Colon (tissue), 2 donors: ENCODE measurements around the gene KCNH6.

ENCODE experiments used
- FAIRE-seq: peaks from 2 replicates; lab custom pipeline; 2012; peaks lifted over from hg19 to GRCh38; lab: Jason Lieb, UNC
- donor health status: control.
- donor health status: control.

Gene KCNH6

DNA sequence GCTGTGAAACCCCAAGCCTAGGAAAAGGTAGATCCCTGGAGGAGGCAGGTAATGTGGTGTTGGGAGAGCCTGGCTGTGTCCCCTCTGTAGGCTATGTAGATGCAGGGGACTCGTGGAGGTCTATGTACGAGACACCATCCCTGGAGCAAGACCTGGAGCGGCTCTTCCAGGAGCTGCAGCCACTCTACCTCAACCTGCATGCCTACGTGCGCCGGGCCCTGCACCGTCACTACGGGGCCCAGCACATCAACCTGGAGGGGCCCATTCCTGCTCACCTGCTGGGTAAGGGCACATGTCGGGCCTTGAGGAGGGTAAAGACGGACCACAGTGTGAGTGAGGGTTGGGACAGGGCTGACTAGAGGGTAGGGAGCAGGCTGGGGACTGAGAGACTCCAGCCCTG lies 34.3 kb upstream of the KCNH6 start:
- FAIRE-seq, result no peak

DNA sequence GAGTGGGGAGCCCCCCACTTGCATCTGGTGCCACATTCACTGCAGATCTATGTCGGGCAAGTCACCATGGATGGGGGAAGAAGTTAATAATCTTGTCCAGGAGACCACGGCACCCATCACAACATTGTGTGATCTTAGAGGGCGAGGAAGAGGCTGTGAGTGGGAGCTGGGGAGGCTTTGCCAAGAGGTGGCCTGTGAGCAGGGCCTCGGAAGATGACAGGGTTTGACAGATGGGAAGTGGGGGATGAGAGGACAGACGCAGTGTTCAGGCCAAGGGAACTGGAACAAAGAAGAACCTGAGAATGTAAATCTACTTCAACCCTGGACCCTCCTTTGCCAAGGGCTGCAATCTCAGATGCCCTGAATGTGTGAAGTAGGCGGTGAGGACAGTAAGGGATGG lies 33.9 kb upstream of the KCNH6 start:
- no peak for FAIRE-seq

DNA sequence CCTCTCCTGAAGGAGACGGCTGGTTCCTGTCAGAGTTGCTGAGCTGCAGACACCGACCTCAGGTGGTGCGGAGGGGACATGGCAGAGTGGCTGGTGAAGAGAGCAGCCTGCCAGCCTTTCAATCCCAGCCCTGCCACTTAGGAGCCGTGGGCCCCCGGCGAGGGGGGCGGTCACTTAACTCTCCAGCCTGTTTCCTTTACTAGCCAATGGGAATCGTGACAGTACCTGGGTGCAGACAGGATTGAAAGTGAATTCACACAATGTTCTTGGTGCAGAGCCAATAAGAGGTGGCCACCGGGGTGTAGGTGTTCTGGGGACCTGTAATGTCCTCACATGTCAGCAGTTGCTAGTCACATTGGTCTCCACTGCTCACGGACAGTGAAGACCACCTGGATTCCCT lies 32.8 kb upstream of the KCNH6 start:
- FAIRE-seq, result no peak

DNA sequence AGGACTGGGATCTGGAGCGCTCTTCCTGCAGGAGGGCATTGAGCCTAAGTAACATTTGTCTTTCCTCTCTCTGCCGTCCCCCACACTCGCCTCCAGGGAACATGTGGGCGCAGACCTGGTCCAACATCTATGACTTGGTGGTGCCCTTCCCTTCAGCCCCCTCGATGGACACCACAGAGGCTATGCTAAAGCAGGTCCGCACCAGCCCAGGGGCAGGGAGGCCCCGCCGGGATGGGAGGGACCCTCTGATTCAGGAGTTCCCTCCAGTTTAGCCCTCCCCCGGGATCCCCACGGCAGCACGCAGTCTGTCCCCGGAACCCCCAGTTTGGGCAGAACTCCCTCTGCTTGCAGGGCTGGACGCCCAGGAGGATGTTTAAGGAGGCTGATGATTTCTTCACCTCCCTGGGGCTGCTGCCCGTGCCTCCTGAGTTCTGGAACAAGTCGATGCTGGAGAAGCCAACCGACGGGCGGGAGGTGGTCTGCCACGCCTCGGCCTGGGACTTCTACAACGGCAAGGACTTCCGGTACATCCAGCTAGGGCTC lies 32.2 kb upstream of the KCNH6 start:
- FAIRE-seq, result no peak

DNA sequence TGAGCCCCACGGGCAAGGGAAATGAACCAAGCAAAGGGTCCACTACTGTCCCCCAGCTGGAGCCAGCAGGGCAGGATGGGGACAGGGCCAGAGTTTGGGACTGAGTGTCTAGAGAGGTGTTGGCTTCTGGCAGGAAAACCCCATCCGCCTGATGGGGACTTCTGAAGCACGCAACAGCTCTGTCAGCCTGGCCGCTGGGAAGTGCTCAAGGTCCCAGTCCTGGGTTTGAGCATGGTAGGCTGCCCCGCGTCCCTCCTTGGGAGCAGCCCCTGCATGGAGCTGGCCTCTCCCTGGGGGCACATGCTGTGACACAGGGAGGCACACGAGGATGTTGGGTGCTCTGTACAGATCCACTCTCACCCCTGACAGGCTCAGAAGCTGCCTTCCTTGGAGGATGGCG lies 31.7 kb upstream of the KCNH6 start:
- FAIRE-seq, result no peak

DNA sequence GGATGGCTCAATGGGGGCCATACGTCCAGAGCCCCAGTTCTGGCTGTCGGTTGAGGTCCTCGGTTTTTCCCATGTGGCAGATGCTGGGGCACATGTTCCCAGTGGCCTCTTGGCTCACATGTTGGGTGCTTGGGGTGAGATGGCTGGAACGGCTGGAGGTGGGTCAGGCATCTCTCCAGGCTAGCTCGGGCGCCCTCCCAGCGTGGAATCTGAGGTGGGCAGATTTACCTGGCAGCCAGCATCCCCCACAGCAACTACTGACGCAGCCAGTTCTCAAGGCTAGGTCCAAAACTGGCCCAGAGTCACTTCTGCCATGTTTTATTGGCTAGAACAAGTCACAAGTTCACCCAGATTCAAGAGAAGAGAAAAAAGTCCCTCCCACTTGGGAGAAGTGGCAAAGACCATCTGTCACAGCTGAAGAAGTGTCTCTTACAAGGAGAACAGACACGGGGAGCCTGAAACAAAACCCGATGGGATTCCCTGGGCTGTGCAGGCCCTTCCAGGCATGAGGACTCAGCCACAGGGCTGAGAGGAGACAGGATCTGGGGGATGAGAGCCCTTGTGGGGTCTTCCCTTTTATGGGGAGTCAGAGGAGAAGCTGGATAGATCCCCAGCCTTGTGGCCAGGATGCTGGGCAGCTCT lies 31.1 kb upstream of the KCNH6 start:
- FAIRE-seq, result no peak

DNA sequence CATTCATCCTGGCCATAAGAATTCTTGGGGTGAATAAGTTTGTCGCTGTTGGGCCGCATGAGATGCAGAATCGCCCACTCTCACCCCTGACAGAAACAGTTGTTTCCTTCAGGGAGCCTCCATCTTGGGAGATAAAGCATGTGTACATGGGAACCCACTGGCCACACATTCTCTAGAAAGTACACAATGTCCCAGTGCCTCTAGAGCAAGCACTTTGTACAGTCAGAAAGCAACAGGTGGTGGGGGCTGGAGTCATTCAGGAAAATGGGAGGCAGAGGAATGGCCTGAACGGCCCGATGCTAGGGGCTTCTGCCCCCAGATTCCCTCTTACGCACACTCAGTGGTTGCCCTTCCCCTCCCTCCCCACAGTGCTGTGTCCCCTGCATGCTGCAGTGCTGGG lies 30.2 kb upstream of the KCNH6 start:
- no peak for FAIRE-seq

DNA sequence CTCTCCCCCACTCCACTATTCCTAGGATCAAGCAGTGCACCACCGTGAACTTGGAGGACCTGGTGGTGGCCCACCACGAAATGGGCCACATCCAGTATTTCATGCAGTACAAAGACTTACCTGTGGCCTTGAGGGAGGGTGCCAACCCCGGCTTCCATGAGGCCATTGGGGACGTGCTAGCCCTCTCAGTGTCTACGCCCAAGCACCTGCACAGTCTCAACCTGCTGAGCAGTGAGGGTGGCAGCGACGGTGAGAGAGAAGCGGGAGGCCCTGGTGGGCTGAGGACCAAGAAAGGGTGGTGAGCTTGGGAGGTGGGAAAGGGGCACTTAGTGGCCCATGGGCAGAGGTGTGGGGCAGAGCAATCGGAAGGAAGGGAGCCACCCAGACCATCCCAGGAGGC lies 29.7 kb upstream of the KCNH6 start:
- FAIRE-seq, result no peak

DNA sequence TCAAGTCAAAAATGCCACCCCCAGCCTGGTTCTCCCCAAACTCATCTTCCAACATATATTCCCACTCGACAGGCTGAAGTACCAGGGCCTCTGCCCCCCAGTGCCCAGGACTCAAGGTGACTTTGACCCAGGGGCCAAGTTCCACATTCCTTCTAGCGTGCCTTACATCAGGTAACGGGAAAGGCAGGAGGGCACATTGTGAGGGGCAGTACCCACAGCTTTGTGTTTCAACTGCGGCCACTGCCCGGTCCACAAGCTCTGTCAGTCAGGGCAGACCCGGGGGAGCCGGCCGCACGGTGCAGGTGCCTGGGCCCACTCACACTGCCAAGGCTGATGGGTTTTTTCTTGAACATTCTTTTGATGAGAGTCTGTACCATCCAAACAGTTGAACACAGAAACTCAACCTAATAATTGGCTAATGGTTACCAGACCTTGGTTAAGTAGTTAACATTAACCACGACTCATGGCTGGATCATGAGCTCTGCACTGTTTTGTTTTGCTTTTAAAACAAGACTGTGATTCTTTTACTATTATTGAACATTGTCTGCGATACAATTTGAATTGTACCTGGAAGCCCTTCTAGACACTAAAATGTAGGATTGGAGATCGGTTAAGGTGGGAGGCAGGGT lies 28.7 kb upstream of the KCNH6 start:
- FAIRE-seq, result no peak

DNA sequence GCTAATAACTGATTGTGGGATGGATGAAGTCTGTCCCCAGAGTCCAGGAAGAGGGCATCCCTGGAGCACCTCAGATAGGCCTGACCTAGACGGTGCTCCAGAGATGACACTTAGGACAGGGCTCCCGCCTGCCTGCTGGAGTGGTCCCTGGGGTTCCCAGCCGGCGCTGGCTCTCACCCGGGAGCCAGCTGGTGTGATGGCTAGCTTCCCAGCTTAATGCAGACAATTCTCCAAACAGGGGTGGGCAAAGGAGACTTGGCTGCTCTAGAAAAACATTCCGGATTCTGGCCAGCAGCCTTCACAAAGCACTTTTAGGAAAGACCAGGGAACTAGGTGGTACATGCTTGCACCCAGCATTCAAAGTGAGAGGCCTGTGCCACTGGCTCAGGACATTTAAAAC lies 27.7 kb upstream of the KCNH6 start:
- FAIRE-seq, result no peak

DNA sequence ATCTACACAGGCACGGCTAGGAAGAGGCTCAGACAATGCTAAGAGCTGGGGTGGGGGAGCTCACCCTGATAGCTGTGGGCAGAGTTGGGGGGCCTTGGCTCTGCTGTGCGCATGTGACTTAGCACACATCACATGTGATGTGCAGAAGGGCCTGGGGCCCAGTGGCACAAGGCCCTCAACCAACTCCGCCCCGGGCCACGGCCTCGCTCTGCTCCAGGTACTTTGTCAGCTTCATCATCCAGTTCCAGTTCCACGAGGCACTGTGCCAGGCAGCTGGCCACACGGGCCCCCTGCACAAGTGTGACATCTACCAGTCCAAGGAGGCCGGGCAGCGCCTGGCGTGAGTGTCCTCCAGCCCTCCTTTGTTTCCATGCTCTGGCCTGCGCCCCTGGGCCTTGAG lies 27.0 kb upstream of the KCNH6 start:
- no peak for FAIRE-seq

DNA sequence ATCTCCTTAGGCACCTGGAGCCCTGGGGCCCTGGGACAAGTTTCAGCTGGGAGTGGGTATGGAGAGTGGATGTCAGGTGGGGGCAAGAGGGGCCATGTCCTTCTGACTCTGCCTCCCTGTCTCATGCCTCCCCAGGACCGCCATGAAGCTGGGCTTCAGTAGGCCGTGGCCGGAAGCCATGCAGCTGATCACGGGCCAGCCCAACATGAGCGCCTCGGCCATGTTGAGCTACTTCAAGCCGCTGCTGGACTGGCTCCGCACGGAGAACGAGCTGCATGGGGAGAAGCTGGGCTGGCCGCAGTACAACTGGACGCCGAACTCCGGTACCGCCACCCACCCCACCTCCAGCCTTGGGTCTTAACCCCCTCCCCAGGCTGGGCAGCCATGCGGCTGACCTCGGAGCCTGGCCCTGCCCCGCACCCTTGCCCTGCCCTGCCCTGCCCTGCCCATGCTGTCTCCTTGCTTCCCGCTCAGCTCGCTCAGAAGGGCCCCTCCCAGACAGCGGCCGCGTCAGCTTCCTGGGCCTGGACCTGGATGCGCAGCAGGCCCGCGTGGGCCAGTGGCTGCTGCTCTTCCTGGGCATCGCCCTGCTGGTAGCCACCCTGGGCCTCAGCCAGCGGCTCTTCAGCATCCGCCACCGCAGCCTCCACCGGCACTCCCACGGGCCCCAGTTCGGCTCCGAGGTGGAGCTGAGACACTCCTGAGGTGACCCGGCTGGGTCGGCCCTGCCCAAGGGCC lies 26.3 kb upstream of the KCNH6 start:
- FAIRE-seq, result no peak

DNA sequence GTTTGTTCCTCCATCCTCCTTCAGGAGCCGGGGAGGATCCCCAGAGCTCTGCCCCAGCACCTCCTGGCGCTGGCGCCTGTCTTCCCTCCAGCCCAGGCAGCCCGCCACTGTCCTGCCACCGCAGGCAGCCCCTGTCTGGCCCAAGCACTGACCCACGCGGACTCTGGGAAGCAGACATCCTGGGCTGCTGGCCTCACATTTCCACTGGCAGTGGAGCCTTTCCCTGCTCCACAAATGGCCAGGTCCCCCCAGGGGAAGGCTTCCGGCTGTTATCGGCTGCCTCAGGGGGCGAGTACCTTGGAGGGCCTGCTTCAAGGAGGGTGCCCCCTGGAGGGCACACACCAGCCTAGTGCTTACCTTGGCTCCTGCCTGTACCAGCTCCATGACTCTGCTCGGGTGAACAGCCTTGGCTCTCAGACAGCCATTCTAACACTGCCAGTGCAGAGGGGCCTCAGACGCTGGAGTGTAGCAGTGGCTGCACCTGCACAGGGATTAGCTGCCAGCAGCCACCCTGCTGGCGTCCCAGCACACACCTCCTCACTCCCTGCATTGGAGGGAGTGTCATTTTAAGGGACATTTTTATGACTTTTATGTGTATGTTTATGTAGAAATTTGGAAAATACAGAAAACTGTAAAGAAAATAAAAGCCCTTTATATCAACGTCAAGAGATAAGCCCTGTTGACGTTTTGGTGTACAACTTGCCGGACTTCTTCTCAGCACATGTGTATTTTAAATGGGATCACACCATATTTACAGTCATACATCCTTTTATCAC lies 25.3 kb upstream of the KCNH6 start:
- FAIRE-seq, result no peak

DNA sequence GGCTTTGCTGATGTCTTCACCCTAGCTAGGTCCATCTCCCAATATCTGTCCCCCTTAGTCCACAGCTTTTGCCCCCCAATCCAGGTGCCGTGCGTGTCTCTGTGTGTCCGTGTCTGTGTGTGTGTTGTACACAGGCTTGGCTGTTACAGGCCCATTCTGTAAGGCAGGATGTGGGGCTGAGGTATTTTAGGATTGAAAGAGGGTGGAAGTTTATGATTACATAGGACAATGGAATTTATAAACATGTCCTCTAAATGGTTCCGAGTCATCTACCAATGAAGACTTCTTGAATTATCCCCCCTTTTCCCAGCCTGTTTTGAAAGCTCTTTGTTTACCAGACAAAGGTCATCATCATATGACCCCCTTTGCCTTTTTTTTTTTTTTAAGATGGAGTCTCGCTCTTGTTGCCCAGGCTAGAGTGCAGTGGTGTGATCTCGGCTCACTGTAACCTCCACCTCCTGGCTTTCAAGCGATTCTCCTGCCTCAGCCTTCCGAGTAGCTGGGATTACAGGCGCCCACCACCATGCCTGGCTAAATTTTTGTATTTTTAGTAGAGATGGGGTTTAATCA lies 24.4 kb upstream of the KCNH6 start:
- no peak for FAIRE-seq

DNA sequence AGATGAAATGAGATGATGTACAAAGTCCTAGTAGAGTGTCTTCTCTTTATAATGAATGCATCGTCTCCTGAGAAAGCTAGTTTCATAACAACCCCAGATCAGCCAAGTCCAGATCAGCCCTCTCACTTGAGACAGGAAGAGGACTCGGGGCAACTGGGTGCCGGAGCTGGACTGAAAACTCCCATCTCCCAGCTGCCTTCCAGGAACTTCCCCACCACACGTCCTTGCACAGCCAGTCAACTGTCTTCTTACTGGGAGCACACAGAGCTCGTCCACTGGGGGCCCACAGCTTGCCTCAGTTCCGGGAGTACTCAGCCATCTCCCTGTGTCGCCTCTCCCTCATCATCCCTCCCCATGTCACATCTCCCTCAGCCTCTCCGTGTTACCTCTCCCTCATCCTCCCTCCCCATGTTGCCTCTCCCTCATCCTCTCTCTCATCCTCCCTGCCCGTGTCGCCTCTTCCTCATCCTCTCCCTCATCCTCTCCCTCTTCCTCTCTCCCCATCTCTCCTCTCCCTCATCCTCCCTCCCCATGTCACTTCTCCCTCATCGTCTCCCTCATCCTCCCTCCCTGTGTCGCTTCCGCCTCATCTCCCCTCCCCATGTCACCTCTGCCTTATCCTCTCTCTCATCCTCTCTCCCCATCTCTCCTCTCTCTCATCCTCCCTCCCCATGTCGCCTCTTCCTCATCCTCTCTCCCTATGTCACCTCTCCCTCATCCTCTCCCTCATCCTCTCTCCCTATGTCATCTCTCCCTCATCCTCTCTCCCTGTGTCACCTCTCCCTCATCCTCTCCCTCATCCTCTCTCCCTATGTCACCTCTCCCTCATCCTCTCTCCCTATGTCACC lies 22.4 kb upstream of the KCNH6 start:
- no peak for FAIRE-seq

DNA sequence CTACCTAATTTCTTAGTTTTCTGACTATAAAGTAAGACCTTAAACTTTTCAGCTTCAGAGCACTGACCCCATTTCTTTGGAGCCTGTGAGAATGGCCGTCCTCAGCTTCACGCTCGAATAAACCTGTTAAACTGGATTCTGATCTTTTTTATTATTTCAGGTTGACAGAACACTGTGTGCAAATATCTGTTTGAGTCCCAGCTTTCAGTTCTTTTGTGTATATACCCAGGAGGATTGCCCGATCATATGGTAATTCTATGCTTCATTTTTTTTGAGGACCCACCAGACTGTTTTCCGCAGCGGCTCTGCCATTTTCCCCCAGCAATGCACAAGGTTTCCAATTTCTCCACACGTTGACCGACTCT lies 19.8 kb upstream of the KCNH6 start:
- FAIRE-seq, result no peak

DNA sequence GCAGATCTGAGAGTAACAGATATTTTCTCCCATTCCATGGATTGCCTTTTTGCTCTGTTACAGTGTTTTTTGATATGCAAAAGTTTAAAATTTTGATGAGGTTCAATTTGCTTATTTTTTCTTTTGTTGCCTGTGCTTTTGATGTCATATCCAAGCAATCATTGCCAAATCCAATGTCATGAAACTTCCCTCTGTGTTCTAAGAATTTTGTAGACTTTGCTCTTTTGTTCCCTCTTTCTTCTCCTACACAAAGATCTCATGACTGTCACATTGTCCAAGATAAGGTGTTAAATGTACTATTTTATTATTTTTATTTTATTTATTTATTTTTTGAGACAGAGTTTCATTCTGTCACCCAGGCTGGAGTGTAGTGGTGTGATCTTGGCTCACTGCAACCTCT lies 18.9 kb upstream of the KCNH6 start:
- FAIRE-seq, result no peak

DNA sequence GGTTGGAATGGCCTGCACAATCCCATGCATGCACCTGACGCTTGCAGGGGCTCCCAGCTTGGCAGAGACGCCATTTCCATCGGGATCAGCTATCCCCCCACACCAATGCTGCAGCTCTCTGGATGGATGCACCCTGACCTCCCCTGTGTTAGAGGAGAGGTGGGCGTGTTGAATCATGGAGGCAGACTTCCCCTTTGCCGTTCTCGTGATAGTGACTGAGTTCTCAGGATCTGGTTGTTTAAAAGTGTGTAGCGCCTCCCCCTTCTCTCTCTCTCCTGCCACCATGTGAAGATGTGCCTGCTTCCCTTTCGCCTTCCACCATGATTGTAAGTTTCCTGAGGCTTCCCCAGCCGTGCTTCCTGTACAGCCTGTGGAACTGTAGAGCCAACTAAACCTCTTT lies 17.8 kb upstream of the KCNH6 start:
- FAIRE-seq, result no peak

DNA sequence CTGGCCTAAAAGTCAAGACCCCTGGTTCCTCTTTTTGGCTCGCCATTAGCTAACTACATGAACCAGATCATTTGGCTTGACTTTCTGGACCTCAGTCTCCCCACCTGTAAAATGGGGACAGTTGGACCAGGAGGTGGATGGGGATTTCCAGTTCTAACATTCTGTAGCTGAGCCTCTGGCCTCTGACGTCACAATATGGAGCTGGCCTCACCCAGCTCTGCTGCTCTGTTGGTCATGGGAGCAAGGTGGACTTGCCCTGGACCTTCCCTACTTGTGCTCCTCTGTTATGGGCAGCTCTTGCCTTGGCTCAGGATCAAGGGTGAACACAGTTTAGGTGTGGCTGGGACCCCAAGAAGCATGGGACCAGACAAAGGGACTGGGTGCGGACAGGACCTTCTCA lies 16.5 kb upstream of the KCNH6 start:
- FAIRE-seq, result no peak

DNA sequence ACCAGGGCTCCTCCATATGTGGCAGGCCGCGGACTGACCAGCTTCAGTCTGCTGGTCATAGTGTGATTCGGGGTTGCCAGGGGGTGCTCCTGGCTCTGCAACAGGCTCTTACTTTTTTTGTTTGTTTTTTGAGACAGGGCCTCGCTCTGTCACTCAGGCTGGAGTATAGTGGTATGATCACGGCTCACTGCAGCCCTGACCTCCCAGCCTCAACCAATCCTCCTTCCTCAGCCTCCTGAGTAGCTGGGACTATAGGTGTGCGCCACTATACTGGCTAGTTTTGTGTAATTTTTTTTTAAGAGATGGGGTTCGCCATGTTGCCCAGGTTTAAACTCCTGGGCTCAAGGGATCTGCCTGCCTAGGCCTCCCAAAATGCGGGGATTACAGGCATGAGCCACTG lies 11.8 kb upstream of the KCNH6 start:
- FAIRE-seq, result no peak

DNA sequence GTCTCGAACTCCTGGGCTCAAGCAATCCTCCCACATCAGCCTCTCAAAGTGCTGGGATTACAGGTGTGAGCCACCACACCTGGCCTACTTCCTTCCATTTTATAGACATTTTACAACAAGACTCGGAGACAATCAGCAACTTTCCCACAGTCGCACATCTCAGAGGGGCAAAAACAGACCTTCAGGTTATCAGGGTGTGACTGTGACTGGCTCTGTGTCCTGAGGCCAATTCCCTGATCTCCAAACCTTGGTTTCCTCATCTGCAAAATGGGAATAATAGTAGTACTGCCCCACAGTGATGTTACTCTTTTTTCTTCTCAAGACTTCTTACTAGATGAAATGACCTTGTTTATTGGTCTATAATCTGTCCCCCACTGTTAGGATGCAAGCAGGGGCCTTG lies 10.8 kb upstream of the KCNH6 start:
- no peak for FAIRE-seq
